IMR-90 (cell line): ENCODE data around the gene SINHCAF.

Source experiments
- BHLHE40 ChIP-seq: fragments of 150-350 bp; IDR thresholded peaks from 2 replicates; pipeline ENCODE4 v1.6.1; 2016; ENCODE audit warnings: mild to moderate bottlenecking, low read depth, low read length
- CEBPB ChIP-seq: IDR thresholded peaks from 2 replicates; pipeline ENCODE4 v1.6.1; 2012; ENCODE audit warnings: low read depth, low read length, improper control_type of control experiment
- CTCF ChIP-seq: conservative IDR thresholded peaks from 2 replicates; pipeline ENCODE4 v1.5.1; 2012; ENCODE audit warnings: mild to moderate bottlenecking, low read depth, low read length, improper control_type of control experiment
- ELK1 ChIP-seq: fragments of 150-350 bp; IDR thresholded peaks from 2 replicates; pipeline ENCODE4 v1.6.1; 2016; ENCODE audit warnings: low read depth, mild to moderate bottlenecking, low read length, moderate library complexity, borderline replicate concordance
- FOS ChIP-seq: fragments of 150-350 bp; IDR thresholded peaks from 2 replicates; pipeline ENCODE4 v1.6.1; 2016; ENCODE audit warnings: low read depth, low read length
- MAFK ChIP-seq: IDR thresholded peaks from 2 replicates; pipeline ENCODE4 v1.6.1; 2012; ENCODE audit warnings: low read depth, low read length, improper control_type of control experiment
- MXI1 ChIP-seq: IDR thresholded peaks from 2 replicates; pipeline ENCODE4 v1.6.1; 2012; ENCODE audit warnings: low read depth, mild to moderate bottlenecking, low read length, moderate library complexity, borderline replicate concordance
- NFE2L2 ChIP-seq: fragments of 150-350 bp; IDR thresholded peaks from 2 replicates; pipeline ENCODE4 v1.6.1; 2016; ENCODE audit warnings: low read depth, mild to moderate bottlenecking, low read length
- POLR2A ChIP-seq: IDR thresholded peaks from 2 replicates; pipeline ENCODE4 v1.6.1; 2012; ENCODE audit warnings: mild to moderate bottlenecking, low read depth, low read length
- RAD21 ChIP-seq: IDR thresholded peaks from 2 replicates; pipeline ENCODE4 v1.6.1; 2012; ENCODE audit warnings: low read length, improper control_type of control experiment
- RCOR1 ChIP-seq: IDR thresholded peaks from 2 replicates; pipeline ENCODE4 v1.6.1; 2012; ENCODE audit warnings: mild to moderate bottlenecking, low read length, improper control_type of control experiment; ENCODE audit not compliant: insufficient replicate concordance
- RFX5 ChIP-seq: IDR thresholded peaks from 2 replicates; pipeline ENCODE4 v1.8.0; 2012; ENCODE audit warnings: low read depth, mild to moderate bottlenecking, low read length, moderate library complexity
- SMC3 ChIP-seq: fragments of 150-350 bp; IDR thresholded peaks from 2 replicates; pipeline ENCODE4 v1.6.1; 2016; ENCODE audit warnings: low read depth, mild to moderate bottlenecking, antibody characterized with exemption, low read length, moderate library complexity
- USF2 ChIP-seq: fragments of 150-350 bp; IDR thresholded peaks from 2 replicates; pipeline ENCODE4 v1.6.1; 2017; ENCODE audit warnings: mild to moderate bottlenecking, antibody characterized with exemption, low read length, low read depth

- TF ChIP-seq NFE2L2 (no peak), CTCF (no peak), RAD21 (no peak), RFX5 (no peak), FOS (no peak), POLR2A (no peak), MXI1 (no peak), USF2 (no peak), BHLHE40 (no peak), ELK1 (no peak), CEBPB (no peak), SMC3 (no peak), RCOR1 (no peak), MAFK (no peak)
Measured at GRCh38 chr12:31250179-31250578, 75.8 kb downstream of the SINHCAF start.
